RWPE1 (cell line): ENCODE measurements around the gene SHROOM3.

Experiments used
- CTCF ChIA-PET: fragments of 350-600 bp; sonication (Branson Sonifier 250); formaldehyde crosslinking; extraction: SDS; loops from one replicate; lab custom pipeline; 2021; lab: Yijun Ruan, JAX
- POLR2A ChIA-PET: fragments of 400-600 bp; formaldehyde crosslinking; extraction: SDS; loops from one replicate; lab custom pipeline; 2020; ENCODE audit warnings: antibody characterized with exemption; ENCODE audit not compliant: low non-redundant PET; lab: Yijun Ruan, JAX
- DNase-seq: peaks from one replicate; pipeline ENCODE4 v3.0.0; 2012; ENCODE audit warnings: low spot score
- H3K27ac ChIP-seq: fragments of 450-650 bp; 2 replicates; pipeline ENCODE4 v1.5.1; 2017
- TF ChIP-seq, protein P1 (sequence below): fragments of 450-650 bp; conservative IDR thresholded peaks from 2 replicates; pipeline ENCODE4 v1.5.1; 2017; ENCODE audit warnings: low read depth, mild to moderate bottlenecking

Gene SHROOM3

DNA sequence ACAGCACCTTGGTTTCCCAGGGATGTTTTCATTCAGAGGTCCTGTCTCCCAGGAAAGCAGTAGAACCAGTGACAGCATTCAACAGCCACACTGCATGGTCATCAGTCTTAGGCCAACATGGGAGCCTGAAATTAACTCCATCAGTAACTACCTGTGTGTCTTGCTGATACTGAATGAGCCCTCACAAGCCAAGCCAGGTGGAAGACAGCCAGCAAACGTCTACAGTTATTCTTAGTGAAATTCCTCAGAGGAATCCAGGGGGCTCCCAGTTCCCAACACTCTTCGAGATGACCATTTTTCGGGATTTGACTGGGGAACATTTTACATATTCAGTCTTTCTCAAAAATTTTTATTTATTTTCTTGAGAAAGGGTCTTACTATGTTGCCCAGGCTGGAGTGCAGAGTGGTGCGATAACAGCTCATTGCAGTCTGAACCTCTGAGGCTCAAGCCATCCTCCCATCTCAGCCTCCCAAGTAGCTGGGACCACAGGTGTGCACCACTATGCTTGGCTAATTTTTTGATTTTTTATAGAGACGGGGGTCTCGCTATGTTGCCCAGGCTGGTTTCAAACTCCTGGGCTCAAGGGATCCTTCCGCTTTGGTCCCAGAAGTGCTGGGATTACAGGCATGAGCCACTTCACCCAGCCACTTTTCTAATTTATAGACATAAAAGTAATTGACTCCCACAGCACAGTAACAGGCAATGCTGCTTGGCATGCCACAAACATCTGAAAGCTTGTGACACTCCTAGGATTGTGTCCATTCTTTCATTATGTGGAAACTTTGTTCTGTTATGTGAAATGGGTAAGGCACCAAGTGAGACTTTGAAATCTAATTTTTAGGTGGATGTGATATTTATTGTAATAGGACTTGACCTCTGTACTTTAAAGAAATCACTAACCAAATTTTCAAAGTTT, 346.0 kb downstream of the SHROOM3 start:
- H3K27ac ChIP-seq = peak overlapping the region; percentile 17; the same call in 1 of the 2 replicates
- CTCF ChIA-PET = interaction anchor here (1.1 kb wide), 1 partner anchor 154 kb away, joined by 3 read pairs; no protein-coding TSS in a partner anchor
- POLR2A ChIA-PET = no interaction called here
- TF ChIP-seq, protein P1, sequence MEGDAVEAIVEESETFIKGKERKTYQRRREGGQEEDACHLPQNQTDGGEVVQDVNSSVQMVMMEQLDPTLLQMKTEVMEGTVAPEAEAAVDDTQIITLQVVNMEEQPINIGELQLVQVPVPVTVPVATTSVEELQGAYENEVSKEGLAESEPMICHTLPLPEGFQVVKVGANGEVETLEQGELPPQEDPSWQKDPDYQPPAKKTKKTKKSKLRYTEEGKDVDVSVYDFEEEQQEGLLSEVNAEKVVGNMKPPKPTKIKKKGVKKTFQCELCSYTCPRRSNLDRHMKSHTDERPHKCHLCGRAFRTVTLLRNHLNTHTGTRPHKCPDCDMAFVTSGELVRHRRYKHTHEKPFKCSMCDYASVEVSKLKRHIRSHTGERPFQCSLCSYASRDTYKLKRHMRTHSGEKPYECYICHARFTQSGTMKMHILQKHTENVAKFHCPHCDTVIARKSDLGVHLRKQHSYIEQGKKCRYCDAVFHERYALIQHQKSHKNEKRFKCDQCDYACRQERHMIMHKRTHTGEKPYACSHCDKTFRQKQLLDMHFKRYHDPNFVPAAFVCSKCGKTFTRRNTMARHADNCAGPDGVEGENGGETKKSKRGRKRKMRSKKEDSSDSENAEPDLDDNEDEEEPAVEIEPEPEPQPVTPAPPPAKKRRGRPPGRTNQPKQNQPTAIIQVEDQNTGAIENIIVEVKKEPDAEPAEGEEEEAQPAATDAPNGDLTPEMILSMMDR = no peak
- DNase-seq = no peak

DNA sequence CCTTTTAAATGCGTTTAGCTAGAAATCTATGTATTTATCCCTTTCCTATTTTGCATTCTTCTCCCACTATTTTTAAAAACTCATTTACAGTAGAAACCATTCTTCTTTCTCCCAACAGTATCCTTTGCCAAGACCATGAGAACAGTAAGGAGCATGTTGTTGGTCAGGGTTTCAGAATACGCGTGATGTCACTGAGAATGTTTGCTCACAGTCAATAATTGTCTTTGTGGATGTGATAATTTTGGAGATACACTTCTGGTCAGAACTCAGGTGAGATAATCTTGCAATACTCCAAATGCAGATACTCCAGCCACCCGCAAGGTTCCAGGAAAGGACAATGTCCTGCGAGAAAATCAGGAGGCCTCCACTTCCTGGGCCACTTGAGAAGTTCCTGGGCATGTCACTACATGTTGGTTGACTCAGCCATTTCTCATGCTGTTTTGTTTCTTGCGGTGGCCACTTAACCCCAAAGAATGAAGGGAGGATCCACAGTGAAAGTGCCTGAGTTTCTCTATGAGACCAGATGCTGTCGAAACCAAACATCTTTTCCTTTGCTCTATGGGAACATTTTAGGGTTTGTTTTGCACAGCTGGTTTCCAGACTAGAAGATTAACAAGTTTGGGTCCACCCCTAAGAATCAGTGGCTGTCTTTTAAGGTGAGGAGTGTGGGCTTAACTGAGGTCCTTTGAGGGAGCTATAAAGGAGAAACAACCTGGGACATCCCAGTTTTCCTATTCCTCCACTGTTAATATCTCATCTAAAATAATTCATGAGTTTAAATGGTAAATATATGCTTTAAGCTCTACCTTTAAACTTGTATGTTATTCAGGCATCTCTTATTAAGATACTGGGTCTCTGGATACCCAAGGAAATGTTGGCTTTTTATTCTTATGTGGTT, 346.9 kb downstream of the SHROOM3 start:
- peak; percentile 93 for DNase-seq
- peak overlapping the region; percentile 53; the same call in 1 of the 2 replicates for H3K27ac ChIP-seq
- ChIA-PET CTCF (interaction anchor here (0.6 kb wide), 2 partner anchors 31 to 577 kb away, joined by 3 to 6 read pairs; no protein-coding TSS in a partner anchor), POLR2A (no interaction called here)
- TF ChIP-seq, protein P1 = no peak

DNA sequence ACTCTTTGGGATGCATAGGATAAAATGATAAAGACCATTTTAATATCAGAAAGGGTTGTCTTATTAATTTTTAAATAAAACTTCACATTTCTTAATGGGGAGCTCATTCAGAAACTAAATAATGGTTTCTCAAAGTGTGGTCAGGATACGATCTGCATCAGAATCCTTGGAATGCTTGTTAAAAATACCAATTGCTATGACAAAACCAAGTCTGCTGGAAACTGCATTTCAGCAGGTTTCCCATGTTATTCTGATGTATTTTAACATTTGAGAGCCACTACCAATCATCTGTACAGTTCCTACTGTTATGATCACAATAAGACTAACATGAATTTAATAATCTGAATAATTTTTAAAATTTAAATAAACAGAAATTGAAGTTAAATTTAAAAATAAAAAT, 347.8 kb downstream of the SHROOM3 start:
- CTCF ChIA-PET = no interaction called here
- DNase-seq = peak; percentile 49
- POLR2A ChIA-PET = no interaction called here
- TF ChIP-seq, protein P1 = no peak
- no peak overlapping the region for H3K27ac ChIP-seq

DNA sequence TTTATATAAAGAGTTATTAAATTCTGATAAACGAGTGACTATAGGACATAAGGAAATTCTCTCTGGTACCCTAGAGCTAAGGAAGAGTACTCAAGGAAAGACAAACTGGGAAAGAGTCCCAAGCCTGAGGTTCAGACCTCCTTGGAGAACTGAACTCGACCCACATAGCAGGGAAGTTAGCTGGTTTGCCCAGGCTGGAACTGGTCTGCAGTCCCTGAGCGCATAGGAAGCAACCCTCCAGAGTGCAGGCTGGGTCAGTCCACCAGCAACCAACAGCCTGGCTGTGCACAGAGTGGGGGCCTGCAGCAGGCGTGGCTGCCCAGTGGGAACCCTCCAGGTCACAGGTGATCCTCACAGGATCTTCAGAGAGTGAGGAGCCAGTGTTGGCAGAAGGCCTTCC, 348.8 kb downstream of the SHROOM3 start:
- TF ChIP-seq, protein P1 = no peak
- ChIA-PET POLR2A (no interaction called here), CTCF (interaction anchor here (0.6 kb wide), 1 partner anchor 314 kb away, joined by 3 read pairs; no protein-coding TSS in a partner anchor)
- DNase-seq = no peak
- H3K27ac ChIP-seq = 0 out of 2 replicates have a peak overlapping the region, but pooled peaks have one; percentile 18

DNA sequence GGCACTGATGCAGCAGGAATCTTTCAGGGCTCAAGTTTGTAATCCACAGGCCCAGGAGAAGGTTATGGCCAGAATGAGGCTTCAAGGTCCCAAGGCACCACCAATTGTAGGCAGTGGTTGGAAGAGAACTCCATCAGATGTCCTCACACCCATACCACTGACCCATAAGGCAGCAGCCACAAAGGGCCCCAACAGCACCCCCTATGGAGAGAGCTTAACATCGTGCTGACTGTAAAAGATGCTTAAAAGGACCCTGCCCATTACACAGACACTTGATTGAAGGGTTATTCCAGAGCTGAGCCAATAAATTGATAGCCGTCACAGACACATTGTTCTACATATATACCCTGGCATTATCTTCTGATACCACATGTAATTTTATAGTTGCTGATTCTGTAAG, 349.2 kb downstream of the SHROOM3 start:
- ChIA-PET POLR2A (no interaction called here), CTCF (no interaction called here)
- DNase-seq = no peak
- TF ChIP-seq, protein P1 = no peak
- H3K27ac ChIP-seq = 0 out of 2 replicates have a peak overlapping the region, but pooled peaks have one; percentile 18

DNA sequence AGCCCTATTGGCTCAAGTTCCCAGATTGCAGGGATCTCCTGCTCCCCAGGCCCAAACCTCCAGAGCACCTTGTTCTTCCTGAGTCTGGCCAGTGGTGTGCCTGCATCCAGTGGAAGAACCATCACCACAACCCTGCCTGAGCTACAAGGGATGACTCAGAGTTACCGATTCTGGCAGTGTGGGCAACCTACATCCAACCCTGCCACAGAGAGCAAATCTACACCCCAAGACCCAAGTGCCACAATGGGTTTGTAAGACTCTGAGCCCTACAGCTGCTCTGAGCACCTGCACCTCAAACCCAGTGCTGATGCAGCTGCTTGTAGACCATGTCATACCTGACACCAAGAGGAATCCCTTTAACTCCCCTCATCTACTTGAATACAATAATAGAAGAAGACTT, 352.9 kb downstream of the SHROOM3 start:
- ChIA-PET CTCF (no interaction called here), POLR2A (no interaction called here)
- TF ChIP-seq, protein P1 = no peak
- no peak for DNase-seq
- no peak overlapping the region for H3K27ac ChIP-seq
